Fibroblast of lung (primary cell): ENCODE measurements around the gene TTC9B. TPM values are rescaled to one million over a fixed set of nuclear protein-coding genes. Genes with fewer than 3 reads are reported as not detected.

Source experiments
- DNase-seq, 2 donors: peaks; one replicate each; pipeline versions ENCODE4 v3.0.0 to v3.0.0-alpha.2; 2010; ENCODE audit warnings: low read depth in 2 of 2
- H2AFZ ChIP-seq: 2 replicates; pipeline ENCODE4 v1.5.1; 2012; ENCODE audit warnings: low read length, control low read depth, inconsistent platforms
- H3K27ac ChIP-seq: 2 replicates; pipeline ENCODE4 v1.5.1; 2011; ENCODE audit warnings: low read length, control low read depth; ENCODE audit not compliant: insufficient read depth
- H3K27me3 ChIP-seq: 2 replicates; pipeline ENCODE4 v1.5.1; 2011; ENCODE audit warnings: mild to moderate bottlenecking, low read length; ENCODE audit not compliant: control insufficient read depth, insufficient read depth
- H3K36me3 ChIP-seq: 2 replicates; pipeline ENCODE4 v1.5.1; 2011; ENCODE audit warnings: low read length; ENCODE audit not compliant: control insufficient read depth, insufficient read depth
- H3K4me1 ChIP-seq: 2 replicates; pipeline ENCODE4 v1.5.1; 2011; ENCODE audit warnings: low read length; ENCODE audit not compliant: control insufficient read depth, insufficient read depth; ENCODE audit errors: extremely low read depth
- H3K4me2 ChIP-seq: 2 replicates; pipeline ENCODE4 v1.5.1; 2011; ENCODE audit warnings: low read length, control low read depth; ENCODE audit not compliant: insufficient read depth; ENCODE audit errors: extremely low read depth
- H3K4me3 ChIP-seq, 4 experiments: fragments of 200-600 bp in 1 of 4; sonication (generic) in 1 of 4; replicated peaks in 1 of 4; 2 replicates each; pipeline ENCODE4 v1.5.1; 2011 to 2016; ENCODE audit warnings: low read length in 4 of 4, low read depth in 3 of 4, mild to moderate bottlenecking in 3 of 4, control low read depth in 2 of 4, inconsistent platforms in 1 of 4, mixed read lengths in 1 of 4; ENCODE audit not compliant: insufficient read depth in 1 of 4; ENCODE audit errors: control extremely low read depth in 1 of 4
- H3K79me2 ChIP-seq: 2 replicates; pipeline ENCODE4 v1.5.1; 2012; ENCODE audit warnings: mild to moderate bottlenecking, low read length, inconsistent platforms; ENCODE audit not compliant: control insufficient read depth, insufficient read depth
- H3K9ac ChIP-seq: 2 replicates; pipeline ENCODE4 v1.5.1; 2011; ENCODE audit warnings: mild to moderate bottlenecking, low read length, control low read depth; ENCODE audit not compliant: insufficient read depth
- H3K9me3 ChIP-seq: 2 replicates; pipeline ENCODE4 v1.5.1; 2012; ENCODE audit warnings: low read depth, low read length; ENCODE audit not compliant: control insufficient read depth, insufficient read depth
- H4K20me1 ChIP-seq: 2 replicates; pipeline ENCODE4 v1.5.1; 2011; ENCODE audit warnings: low read length; ENCODE audit not compliant: control insufficient read depth, insufficient read depth; ENCODE audit errors: extremely low read depth
- EZH2 ChIP-seq: IDR thresholded peaks from 2 replicates; pipeline ENCODE4 v1.5.1; 2012; ENCODE audit warnings: low read length, control low read depth, mild to moderate bottlenecking; ENCODE audit errors: missing control alignments
- polyA plus RNA-seq, 2 donors: library from polyadenylated mRNA; depleted of rRNA in 1 of 2; stranded (reverse) in 1 of 2; unstranded in 1 of 2; fragments of >200 nt; gene quantifications; 2 replicates each; pipeline ENCODE4 v1.2.1, GENCODE V29; 2011 to 2012; ENCODE audit warnings: missing spikeins in 1 of 2
- total RNA-seq: library from RNA; depleted of rRNA; stranded (reverse); fragments of >200 nt; gene quantifications from 2 replicates; pipeline ENCODE4 v1.2.1, GENCODE V29; 2014
- TF ChIP-seq, protein P1 (sequence below), 2 donors: IDR thresholded peaks in 1 of 2; conservative IDR thresholded peaks in 1 of 2; 1 replicate in 1 of 2; 2 replicates in 1 of 2; pipeline ENCODE4 v1.5.1; 2011 to 2012; ENCODE audit warnings: low read length in 2 of 2, control low read depth in 1 of 2, inconsistent platforms in 1 of 2, low read depth in 1 of 2, mild to moderate bottlenecking in 1 of 2

TTC9B gene
- total and polyA plus RNA-seq, 2 donors (not counting 1 experiment from before 2014, with no cell fraction given) = not detected

- no peaks in the 10 kb centered on the region for H3K79me2 ChIP-seq
- no peak overlapping the region for H3K9ac ChIP-seq
- H3K36me3 ChIP-seq = peaks cover 10% of the 10 kb centered on the region
- no peak overlapping the region for H3K27ac ChIP-seq
- H3K4me3 ChIP-seq = no peak overlapping the region
- H3K4me2 ChIP-seq = no peak overlapping the region
- H4K20me1 ChIP-seq = no peaks in the 10 kb centered on the region
- no peak for DNase-seq
- H3K9me3 ChIP-seq = no peaks in the 10 kb centered on the region
- no peaks in the 10 kb centered on the region for H3K27me3 ChIP-seq
- H2AFZ ChIP-seq = no peak overlapping the region
- peaks cover 8% of the 10 kb centered on the region for H3K4me1 ChIP-seq
- TF ChIP-seq, protein P1, sequence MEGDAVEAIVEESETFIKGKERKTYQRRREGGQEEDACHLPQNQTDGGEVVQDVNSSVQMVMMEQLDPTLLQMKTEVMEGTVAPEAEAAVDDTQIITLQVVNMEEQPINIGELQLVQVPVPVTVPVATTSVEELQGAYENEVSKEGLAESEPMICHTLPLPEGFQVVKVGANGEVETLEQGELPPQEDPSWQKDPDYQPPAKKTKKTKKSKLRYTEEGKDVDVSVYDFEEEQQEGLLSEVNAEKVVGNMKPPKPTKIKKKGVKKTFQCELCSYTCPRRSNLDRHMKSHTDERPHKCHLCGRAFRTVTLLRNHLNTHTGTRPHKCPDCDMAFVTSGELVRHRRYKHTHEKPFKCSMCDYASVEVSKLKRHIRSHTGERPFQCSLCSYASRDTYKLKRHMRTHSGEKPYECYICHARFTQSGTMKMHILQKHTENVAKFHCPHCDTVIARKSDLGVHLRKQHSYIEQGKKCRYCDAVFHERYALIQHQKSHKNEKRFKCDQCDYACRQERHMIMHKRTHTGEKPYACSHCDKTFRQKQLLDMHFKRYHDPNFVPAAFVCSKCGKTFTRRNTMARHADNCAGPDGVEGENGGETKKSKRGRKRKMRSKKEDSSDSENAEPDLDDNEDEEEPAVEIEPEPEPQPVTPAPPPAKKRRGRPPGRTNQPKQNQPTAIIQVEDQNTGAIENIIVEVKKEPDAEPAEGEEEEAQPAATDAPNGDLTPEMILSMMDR (conservative IDR thresholded peaks at IDR 0.05 in 1 of 2, IDR thresholded peaks at IDR 0.05 in 1 of 2; ENCODE audit: low read depth in 1 of 2, low read length in 2 of 2) = no peak
- TF ChIP-seq EZH2 = no peak
These were observed 14.3 kb upstream of the TTC9B start for GRCh38 chr19:40232479-40232878.

GRCh38 chr19:40231544-40232424 is 13.6 kb upstream of the TTC9B start:
- H3K36me3 ChIP-seq = peaks cover 10% of the 10 kb centered on the region
- H3K9ac ChIP-seq = no peak overlapping the region
- no peaks in the 10 kb centered on the region for H3K27me3 ChIP-seq
- H2AFZ ChIP-seq = no peak overlapping the region
- no peaks in the 10 kb centered on the region for H3K79me2 ChIP-seq
- TF ChIP-seq, protein P1 (conservative IDR thresholded peaks at IDR 0.05 in 1 of 2, IDR thresholded peaks at IDR 0.05 in 1 of 2; ENCODE audit: low read depth in 1 of 2, low read length in 2 of 2) = no peak
- TF ChIP-seq EZH2 = no peak
- no peak overlapping the region for H3K4me3 ChIP-seq
- peak in 1 of 2 donors; percentile 15 for DNase-seq
- no peaks in the 10 kb centered on the region for H4K20me1 ChIP-seq
- no peaks in the 10 kb centered on the region for H3K9me3 ChIP-seq
- H3K27ac ChIP-seq = peak overlapping the region; percentile 46
- peaks cover 8% of the 10 kb centered on the region for H3K4me1 ChIP-seq
- H3K4me2 ChIP-seq = no peak overlapping the region

- Histone ChIP-seq H3K79me2 (no peaks in the 10 kb centered on the region), H3K4me1 (peaks cover 8% of the 10 kb centered on the region), H3K9ac (no peak overlapping the region), H4K20me1 (no peaks in the 10 kb centered on the region), H3K4me3 (no peak overlapping the region), H3K4me2 (no peak overlapping the region), H3K27ac (no peak overlapping the region), H3K36me3 (peaks cover 10% of the 10 kb centered on the region), H3K27me3 (no peaks in the 10 kb centered on the region), H2AFZ (no peak overlapping the region), H3K9me3 (no peaks in the 10 kb centered on the region)
- no peak for TF ChIP-seq EZH2
- TF ChIP-seq, protein P1 (conservative IDR thresholded peaks at IDR 0.05 in 1 of 2, IDR thresholded peaks at IDR 0.05 in 1 of 2; ENCODE audit: low read depth in 1 of 2, low read length in 2 of 2) = no peak
- no peak for DNase-seq
These were observed 12.9 kb upstream of the TTC9B start for GRCh38 chr19:40231057-40231456.
